WTC11 (cell line): ENCODE measurements around the gene HSPA12A. TPM values are rescaled to one million over a fixed set of nuclear protein-coding genes. Genes with fewer than 3 reads are reported as not detected.

Source experiments
- ATAC-seq: fragments of 200-7000 bp; cut with Tn5 transposase; 2 replicates; pipeline ENCODE4 v1.10.0; 2021; ENCODE audit warnings: mild to moderate bottlenecking, moderate library complexity
- CTCF ChIA-PET: fragments of 300-600 bp; sonication (Branson Sonifier 250); formaldehyde crosslinking; loops from one replicate; lab custom pipeline; 2021; ENCODE audit warnings: antibody characterized with exemption; lab: Charles Lee
- POLR2A ChIA-PET: fragments of 350-600 bp; sonication (Branson Sonifier 250); formaldehyde crosslinking; loops from one replicate; lab custom pipeline; 2021; ENCODE audit warnings: antibody characterized with exemption; lab: Charles Lee
- DNase-seq: peaks from one replicate; pipeline ENCODE4 v3.0.0; 2021; ENCODE audit warnings: low spot score
- H3K27ac Mint-ChIP-seq: 2 replicates; pipeline ENCODE4 v1.8.0; 2021; ENCODE audit warnings: mixed read lengths
- H3K27me3 Mint-ChIP-seq: 2 replicates; pipeline ENCODE4 v1.8.0; 2021; ENCODE audit warnings: low read depth, mild to moderate bottlenecking, moderate library complexity, mixed read lengths
- H3K36me3 Mint-ChIP-seq: 2 replicates; pipeline ENCODE4 v1.8.0; 2021; ENCODE audit warnings: mixed read lengths
- H3K4me1 Mint-ChIP-seq: 2 replicates; pipeline ENCODE4 v1.8.0; 2022; ENCODE audit warnings: mixed read lengths
- H3K4me3 Mint-ChIP-seq: 2 replicates; pipeline ENCODE4 v1.8.0; 2021; ENCODE audit warnings: mild to moderate bottlenecking, moderate library complexity, mixed read lengths
- H3K9me3 Mint-ChIP-seq: 2 replicates; pipeline ENCODE4 v1.8.0; 2021; ENCODE audit warnings: mixed read lengths
- FOXJ3 ChIP-seq: sonication (generic); formaldehyde crosslinking; IDR thresholded peaks from 2 replicates; pipeline ENCODE4 v1.9.0; 2021; ENCODE audit warnings: missing genetic modification reagents, mild to moderate bottlenecking, borderline replicate concordance
- FOXP1 ChIP-seq: sonication (generic); formaldehyde crosslinking; IDR thresholded peaks from 2 replicates; pipeline ENCODE4 v1.8.0; 2022; ENCODE audit warnings: missing genetic modification reagents, mild to moderate bottlenecking, moderate library complexity, borderline replicate concordance
- GRHL2 ChIP-seq: fragments of 250-450 bp; sonication (Bioruptor Pico); IDR thresholded peaks from 2 replicates; pipeline ENCODE4 v1.8.0; 2022; ENCODE audit warnings: mild to moderate bottlenecking, moderate library complexity; ENCODE audit not compliant: insufficient replicate concordance, severe bottlenecking
- IRF2 ChIP-seq: sonication (generic); formaldehyde crosslinking; IDR thresholded peaks from 2 replicates; pipeline ENCODE4 v1.8.0; 2022; ENCODE audit warnings: low read depth, missing genetic modification reagents, borderline replicate concordance
- JAZF1 ChIP-seq: fragments of 250-450 bp; sonication (Bioruptor Pico); IDR thresholded peaks from 2 replicates; pipeline ENCODE4 v1.9.0; 2021; ENCODE audit warnings: moderate library complexity, mild to moderate bottlenecking, inconsistent platforms
- KAT7 ChIP-seq: sonication (generic); formaldehyde crosslinking; IDR thresholded peaks from 2 replicates; pipeline ENCODE4 v1.8.1; 2023; ENCODE audit warnings: missing genetic modification reagents, mild to moderate bottlenecking, borderline replicate concordance
- MXD4 ChIP-seq: fragments of 250-450 bp; sonication (Bioruptor Pico); IDR thresholded peaks from 2 replicates; pipeline ENCODE4 v1.8.0; 2021; ENCODE audit warnings: mild to moderate bottlenecking, moderate library complexity, borderline replicate concordance
- PRRX2 ChIP-seq: fragments of 250-450 bp; sonication (Bioruptor Pico); IDR thresholded peaks from 2 replicates; pipeline ENCODE4 v1.8.0; 2021; ENCODE audit warnings: mild to moderate bottlenecking
- RELA ChIP-seq: sonication (generic); formaldehyde crosslinking; IDR thresholded peaks from 2 replicates; pipeline ENCODE4 v1.8.1; 2022; ENCODE audit warnings: missing genetic modification reagents, mild to moderate bottlenecking, borderline replicate concordance
- RORB ChIP-seq: fragments of 250-450 bp; sonication (Bioruptor Pico); IDR thresholded peaks from 2 replicates; pipeline ENCODE4 v1.9.0; 2021; ENCODE audit warnings: mild to moderate bottlenecking
- SOX15 ChIP-seq: fragments of 250-450 bp; sonication (Bioruptor Pico); IDR thresholded peaks from 2 replicates; pipeline ENCODE4 v1.9.0; 2021; ENCODE audit warnings: mild to moderate bottlenecking
- TEAD1 ChIP-seq: sonication (generic); formaldehyde crosslinking; IDR thresholded peaks from 2 replicates; pipeline ENCODE4 v1.8.0; 2022; ENCODE audit warnings: mild to moderate bottlenecking, missing genetic modification reagents
- ZBTB21 ChIP-seq: sonication (generic); formaldehyde crosslinking; IDR thresholded peaks from 2 replicates; pipeline ENCODE4 v1.8.1; 2023; ENCODE audit warnings: mild to moderate bottlenecking, missing genetic modification reagents, borderline replicate concordance
- ZNF138 ChIP-seq: sonication (generic); formaldehyde crosslinking; conservative IDR thresholded peaks from 2 replicates; pipeline ENCODE4 v1.8.1; 2022; ENCODE audit warnings: mild to moderate bottlenecking, moderate library complexity, missing genetic modification reagents
- total RNA-seq: library from RNA; stranded (reverse); gene quantifications from 3 replicates; pipeline ENCODE4 v1.2.3, GENCODE V29; 2021
- TF ChIP-seq, protein P1 (sequence below): sonication (generic); formaldehyde crosslinking; IDR thresholded peaks from 2 replicates; pipeline ENCODE4 v1.8.0; 2023; ENCODE audit warnings: mild to moderate bottlenecking, missing genetic modification reagents
- TF ChIP-seq, protein P2 (sequence below): sonication (generic); formaldehyde crosslinking; conservative IDR thresholded peaks from 2 replicates; pipeline ENCODE4 v1.8.1; 2023; ENCODE audit warnings: mild to moderate bottlenecking, low read depth, missing genetic modification reagents, moderate library complexity
- TF ChIP-seq, protein P3 (sequence below): sonication (generic); formaldehyde crosslinking; IDR thresholded peaks from 2 replicates; pipeline ENCODE4 v1.8.1; 2023; ENCODE audit warnings: mild to moderate bottlenecking, missing genetic modification reagents
- TF ChIP-seq, protein P4 (sequence below): sonication (generic); formaldehyde crosslinking; IDR thresholded peaks from 2 replicates; pipeline ENCODE4 v1.8.1; 2022; ENCODE audit warnings: mild to moderate bottlenecking, missing genetic modification reagents, moderate library complexity, borderline replicate concordance
- TF ChIP-seq, protein P5 (sequence below): fragments of 250-450 bp; sonication (Bioruptor Pico); IDR thresholded peaks from 2 replicates; pipeline ENCODE4 v1.9.0; 2021; ENCODE audit warnings: mild to moderate bottlenecking
- TF ChIP-seq, protein P6 (sequence below): sonication (generic); formaldehyde crosslinking; IDR thresholded peaks from 2 replicates; pipeline ENCODE4 v1.8.1; 2022; ENCODE audit warnings: low read depth, mild to moderate bottlenecking, moderate library complexity, missing genetic modification reagents, borderline replicate concordance

The HSPA12A gene
- total RNA-seq, 1 experiment from 2014 or later: 7.2 TPM

GRCh38 chr10:116716381-116716780, 26.0 kb downstream of the HSPA12A start (continued):
- no peak for TF ChIP-seq KAT7 (CRISPR knock-in tag)
- no peak for TF ChIP-seq FOXJ3 (CRISPR knock-in tag)
- TF ChIP-seq, protein P1, sequence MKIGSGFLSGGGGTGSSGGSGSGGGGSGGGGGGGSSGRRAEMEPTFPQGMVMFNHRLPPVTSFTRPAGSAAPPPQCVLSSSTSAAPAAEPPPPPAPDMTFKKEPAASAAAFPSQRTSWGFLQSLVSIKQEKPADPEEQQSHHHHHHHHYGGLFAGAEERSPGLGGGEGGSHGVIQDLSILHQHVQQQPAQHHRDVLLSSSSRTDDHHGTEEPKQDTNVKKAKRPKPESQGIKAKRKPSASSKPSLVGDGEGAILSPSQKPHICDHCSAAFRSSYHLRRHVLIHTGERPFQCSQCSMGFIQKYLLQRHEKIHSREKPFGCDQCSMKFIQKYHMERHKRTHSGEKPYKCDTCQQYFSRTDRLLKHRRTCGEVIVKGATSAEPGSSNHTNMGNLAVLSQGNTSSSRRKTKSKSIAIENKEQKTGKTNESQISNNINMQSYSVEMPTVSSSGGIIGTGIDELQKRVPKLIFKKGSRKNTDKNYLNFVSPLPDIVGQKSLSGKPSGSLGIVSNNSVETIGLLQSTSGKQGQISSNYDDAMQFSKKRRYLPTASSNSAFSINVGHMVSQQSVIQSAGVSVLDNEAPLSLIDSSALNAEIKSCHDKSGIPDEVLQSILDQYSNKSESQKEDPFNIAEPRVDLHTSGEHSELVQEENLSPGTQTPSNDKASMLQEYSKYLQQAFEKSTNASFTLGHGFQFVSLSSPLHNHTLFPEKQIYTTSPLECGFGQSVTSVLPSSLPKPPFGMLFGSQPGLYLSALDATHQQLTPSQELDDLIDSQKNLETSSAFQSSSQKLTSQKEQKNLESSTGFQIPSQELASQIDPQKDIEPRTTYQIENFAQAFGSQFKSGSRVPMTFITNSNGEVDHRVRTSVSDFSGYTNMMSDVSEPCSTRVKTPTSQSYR: no peak
- TF ChIP-seq RORB (CRISPR knock-in tag): no peak
- TF ChIP-seq TEAD1 (CRISPR knock-in tag): no peak
- TF ChIP-seq GRHL2 (CRISPR knock-in tag): no peak
- TF ChIP-seq, protein P2, sequence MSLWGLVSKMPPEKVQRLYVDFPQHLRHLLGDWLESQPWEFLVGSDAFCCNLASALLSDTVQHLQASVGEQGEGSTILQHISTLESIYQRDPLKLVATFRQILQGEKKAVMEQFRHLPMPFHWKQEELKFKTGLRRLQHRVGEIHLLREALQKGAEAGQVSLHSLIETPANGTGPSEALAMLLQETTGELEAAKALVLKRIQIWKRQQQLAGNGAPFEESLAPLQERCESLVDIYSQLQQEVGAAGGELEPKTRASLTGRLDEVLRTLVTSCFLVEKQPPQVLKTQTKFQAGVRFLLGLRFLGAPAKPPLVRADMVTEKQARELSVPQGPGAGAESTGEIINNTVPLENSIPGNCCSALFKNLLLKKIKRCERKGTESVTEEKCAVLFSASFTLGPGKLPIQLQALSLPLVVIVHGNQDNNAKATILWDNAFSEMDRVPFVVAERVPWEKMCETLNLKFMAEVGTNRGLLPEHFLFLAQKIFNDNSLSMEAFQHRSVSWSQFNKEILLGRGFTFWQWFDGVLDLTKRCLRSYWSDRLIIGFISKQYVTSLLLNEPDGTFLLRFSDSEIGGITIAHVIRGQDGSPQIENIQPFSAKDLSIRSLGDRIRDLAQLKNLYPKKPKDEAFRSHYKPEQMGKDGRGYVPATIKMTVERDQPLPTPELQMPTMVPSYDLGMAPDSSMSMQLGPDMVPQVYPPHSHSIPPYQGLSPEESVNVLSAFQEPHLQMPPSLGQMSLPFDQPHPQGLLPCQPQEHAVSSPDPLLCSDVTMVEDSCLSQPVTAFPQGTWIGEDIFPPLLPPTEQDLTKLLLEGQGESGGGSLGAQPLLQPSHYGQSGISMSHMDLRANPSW (CRISPR knock-in tag): no peak
- no peak for TF ChIP-seq PRRX2 (CRISPR knock-in tag)

DNA sequence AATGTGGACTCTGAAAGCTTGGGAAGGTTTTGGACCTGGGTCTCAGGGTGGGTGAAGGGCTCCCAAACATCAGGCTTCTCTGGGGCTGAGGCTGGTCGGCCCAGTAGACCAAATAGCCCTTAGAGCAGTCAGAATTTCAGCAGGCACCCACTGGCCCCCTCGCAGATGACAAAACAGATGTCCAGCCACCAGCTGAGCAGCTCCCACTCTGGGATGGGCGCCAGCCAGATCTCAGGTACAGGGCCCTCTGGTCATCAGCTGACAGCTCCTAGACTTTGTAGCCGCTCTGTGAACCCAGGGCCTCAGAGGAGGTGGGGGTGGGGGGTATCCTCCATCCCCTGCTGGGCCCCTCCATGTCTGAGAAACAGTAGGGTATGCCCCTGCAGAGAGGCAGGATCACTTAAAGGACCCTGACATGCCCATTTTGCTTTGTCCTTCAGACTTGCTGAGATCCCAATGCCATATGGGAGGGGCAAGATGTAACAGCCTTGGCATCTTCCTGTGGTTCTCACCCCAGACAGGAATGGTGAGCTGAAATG, 26.5 kb downstream of the HSPA12A start:
- H3K36me3 Mint-ChIP-seq: no peaks in the 10 kb centered on the region
- no peaks in the 10 kb centered on the region for H3K9me3 Mint-ChIP-seq
- H3K4me1 Mint-ChIP-seq: peaks cover 5% of the 10 kb centered on the region
- H3K27me3 Mint-ChIP-seq: no peaks in the 10 kb centered on the region
- ChIA-PET POLR2A (no interaction called here), CTCF (interaction anchor here (0.6 to 2.4 kb wide), 3 partner anchors 34 to 258 kb away, joined by 3 to 9 read pairs (median 4); no protein-coding TSS in a partner anchor)
- no peak overlapping the region for H3K4me3 Mint-ChIP-seq
- no peak overlapping the region for H3K27ac Mint-ChIP-seq
- ATAC-seq (no peak), DNase-seq (no peak)
- TF ChIP-seq, protein P3, sequence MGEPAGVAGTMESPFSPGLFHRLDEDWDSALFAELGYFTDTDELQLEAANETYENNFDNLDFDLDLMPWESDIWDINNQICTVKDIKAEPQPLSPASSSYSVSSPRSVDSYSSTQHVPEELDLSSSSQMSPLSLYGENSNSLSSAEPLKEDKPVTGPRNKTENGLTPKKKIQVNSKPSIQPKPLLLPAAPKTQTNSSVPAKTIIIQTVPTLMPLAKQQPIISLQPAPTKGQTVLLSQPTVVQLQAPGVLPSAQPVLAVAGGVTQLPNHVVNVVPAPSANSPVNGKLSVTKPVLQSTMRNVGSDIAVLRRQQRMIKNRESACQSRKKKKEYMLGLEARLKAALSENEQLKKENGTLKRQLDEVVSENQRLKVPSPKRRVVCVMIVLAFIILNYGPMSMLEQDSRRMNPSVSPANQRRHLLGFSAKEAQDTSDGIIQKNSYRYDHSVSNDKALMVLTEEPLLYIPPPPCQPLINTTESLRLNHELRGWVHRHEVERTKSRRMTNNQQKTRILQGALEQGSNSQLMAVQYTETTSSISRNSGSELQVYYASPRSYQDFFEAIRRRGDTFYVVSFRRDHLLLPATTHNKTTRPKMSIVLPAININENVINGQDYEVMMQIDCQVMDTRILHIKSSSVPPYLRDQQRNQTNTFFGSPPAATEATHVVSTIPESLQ: no peak
- TF ChIP-seq SOX15 (CRISPR knock-in tag) (no peak), RELA (CRISPR knock-in tag) (no peak), GRHL2 (CRISPR knock-in tag) (no peak), ZNF138 (CRISPR knock-in tag) (no peak), JAZF1 (no peak), MXD4 (CRISPR knock-in tag) (no peak), IRF2 (CRISPR knock-in tag) (no peak), ZBTB21 (CRISPR knock-in tag) (no peak), FOXP1 (no peak)
- TF ChIP-seq, protein P4, sequence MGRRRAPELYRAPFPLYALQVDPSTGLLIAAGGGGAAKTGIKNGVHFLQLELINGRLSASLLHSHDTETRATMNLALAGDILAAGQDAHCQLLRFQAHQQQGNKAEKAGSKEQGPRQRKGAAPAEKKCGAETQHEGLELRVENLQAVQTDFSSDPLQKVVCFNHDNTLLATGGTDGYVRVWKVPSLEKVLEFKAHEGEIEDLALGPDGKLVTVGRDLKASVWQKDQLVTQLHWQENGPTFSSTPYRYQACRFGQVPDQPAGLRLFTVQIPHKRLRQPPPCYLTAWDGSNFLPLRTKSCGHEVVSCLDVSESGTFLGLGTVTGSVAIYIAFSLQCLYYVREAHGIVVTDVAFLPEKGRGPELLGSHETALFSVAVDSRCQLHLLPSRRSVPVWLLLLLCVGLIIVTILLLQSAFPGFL (CRISPR knock-in tag): no peak
- TF ChIP-seq, protein P5, sequence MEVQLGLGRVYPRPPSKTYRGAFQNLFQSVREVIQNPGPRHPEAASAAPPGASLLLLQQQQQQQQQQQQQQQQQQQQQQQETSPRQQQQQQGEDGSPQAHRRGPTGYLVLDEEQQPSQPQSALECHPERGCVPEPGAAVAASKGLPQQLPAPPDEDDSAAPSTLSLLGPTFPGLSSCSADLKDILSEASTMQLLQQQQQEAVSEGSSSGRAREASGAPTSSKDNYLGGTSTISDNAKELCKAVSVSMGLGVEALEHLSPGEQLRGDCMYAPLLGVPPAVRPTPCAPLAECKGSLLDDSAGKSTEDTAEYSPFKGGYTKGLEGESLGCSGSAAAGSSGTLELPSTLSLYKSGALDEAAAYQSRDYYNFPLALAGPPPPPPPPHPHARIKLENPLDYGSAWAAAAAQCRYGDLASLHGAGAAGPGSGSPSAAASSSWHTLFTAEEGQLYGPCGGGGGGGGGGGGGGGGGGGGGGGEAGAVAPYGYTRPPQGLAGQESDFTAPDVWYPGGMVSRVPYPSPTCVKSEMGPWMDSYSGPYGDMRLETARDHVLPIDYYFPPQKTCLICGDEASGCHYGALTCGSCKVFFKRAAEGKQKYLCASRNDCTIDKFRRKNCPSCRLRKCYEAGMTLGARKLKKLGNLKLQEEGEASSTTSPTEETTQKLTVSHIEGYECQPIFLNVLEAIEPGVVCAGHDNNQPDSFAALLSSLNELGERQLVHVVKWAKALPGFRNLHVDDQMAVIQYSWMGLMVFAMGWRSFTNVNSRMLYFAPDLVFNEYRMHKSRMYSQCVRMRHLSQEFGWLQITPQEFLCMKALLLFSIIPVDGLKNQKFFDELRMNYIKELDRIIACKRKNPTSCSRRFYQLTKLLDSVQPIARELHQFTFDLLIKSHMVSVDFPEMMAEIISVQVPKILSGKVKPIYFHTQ: no peak
- TF ChIP-seq, protein P2 (CRISPR knock-in tag): no peak
- TF ChIP-seq, protein P6, sequence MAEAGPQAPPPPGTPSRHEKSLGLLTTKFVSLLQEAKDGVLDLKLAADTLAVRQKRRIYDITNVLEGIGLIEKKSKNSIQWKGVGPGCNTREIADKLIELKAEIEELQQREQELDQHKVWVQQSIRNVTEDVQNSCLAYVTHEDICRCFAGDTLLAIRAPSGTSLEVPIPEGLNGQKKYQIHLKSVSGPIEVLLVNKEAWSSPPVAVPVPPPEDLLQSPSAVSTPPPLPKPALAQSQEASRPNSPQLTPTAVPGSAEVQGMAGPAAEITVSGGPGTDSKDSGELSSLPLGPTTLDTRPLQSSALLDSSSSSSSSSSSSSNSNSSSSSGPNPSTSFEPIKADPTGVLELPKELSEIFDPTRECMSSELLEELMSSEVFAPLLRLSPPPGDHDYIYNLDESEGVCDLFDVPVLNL (CRISPR knock-in tag): no peak
